ENCODE measurements around the gene FRMD4A.

The FRMD4A gene

DNA sequence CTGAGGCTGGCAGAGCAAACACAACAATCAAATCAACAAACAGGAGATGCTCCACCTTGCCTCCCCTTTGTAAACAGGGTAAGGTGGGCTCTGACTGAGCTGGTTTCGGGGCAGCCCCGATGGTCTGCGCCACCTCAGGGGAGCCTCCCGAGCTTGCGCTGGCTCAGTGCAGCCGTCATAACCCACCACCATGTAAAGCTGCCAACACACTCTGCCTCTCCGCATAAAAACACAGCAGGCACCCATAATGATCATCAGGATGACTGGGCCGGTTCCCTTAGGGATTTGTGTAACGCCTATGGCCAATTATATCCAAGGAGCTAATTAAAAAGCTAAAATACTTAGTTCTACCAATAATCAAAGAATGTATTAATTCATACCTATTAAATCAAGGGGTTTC lies 619.4 kb downstream of the FRMD4A start:
- no peak for DNase-seq

DNA sequence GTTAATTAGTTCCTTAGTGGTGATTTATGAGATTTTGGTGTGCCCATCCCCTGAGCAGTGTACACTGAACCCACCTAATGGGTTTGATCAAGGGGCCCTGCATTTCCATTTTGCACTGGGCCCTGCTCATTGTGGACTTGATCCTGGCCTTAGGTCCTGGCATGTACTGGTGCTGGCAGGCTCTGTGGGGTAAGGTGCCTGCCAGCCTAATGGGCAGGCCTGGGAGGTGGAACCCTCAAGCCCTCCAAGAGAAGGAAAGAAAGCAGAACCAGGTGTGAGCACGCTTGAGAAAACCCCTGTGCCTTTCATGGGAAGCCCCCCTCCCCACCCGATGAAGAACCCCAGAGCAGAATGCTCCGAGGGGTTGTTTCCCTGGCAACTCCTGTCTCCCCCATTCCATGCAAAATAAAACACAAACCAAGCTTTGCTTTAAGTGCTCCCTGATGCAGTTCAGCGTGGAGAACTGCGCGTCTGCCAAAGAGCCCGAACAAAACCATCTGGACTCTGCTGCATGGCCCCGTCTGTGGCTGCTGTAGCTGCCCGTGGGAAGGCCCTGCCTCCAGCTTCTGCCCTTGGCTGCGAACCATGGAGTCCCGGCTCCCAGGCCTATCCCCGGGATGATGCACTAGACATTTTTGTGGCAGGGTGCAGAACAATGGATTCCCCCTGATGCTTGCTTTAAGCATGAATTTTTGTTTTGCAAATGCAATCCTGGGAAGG lies 620.6 kb downstream of the FRMD4A start:
- DNase-seq: no peak

DNA sequence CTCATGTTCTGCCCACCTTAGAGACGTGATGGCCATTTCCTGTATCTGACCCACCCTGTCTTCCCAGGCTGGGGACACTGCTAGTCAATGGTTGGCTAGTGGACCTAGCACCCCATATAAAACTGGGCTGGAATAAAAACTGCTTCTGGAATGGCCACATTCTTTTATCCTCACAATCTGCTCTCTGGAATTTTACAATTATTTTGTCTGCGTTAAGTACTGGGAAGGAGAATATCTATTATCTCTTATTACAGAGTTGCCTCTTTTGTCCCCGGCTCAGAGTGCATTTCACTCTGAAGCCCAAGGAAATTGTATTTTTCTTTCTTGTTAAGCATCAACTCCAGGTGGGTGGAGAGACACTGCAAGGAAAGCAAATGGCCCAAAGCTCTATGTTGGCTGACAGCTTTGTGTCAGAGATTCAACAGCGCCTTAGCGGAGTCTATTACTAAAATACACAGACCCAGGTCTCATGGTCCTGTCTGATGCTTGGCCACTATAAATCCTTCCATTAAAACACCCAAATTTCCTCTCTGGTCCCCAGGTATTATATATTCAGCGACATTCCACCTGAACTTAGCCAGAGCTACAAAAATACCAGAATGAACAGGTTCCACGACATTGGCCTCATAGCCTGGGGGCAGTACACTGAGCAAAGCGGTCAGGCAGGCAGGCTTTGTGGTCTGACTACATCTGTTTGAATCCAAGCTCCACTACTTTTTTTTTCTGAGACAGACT lies 622.3 kb downstream of the FRMD4A start:
- DNase-seq: no peak

DNA sequence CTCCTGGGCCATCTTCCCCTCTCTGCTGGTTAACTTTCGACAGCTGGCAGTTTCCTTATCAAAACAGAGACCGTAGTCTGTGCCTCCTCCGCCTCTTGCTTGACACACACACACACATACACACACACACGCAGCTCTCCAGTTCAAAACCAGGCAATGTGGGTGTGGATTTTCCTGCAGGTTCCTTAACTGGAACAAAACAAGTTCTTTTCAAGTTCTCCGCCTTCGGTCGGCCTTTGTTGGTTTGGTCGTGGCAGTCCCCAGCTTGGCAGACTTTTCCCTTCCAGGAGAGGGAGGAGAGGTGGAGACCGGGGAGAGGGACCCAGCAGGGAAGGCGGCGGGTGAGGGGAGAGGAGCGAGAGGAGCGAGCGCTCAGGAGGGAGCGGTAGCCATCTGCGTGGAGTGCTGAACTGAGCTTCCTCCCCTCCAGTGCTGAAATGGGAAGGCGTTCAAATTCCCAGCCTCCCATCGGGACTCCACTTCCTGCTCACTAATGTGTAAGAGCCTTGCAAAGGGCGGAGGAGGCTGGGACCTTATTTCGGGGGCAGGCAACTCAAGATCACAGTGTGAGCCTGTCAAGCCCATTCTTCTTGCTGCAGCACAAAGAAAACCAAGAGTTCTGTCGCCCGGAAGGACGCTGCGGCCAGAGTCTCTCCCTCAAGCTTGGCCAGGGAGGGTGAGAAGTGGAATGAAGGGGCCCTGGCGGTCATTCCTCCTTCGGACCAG lies 623.4 kb downstream of the FRMD4A start:
- peak; percentile 94 for DNase-seq

DNA sequence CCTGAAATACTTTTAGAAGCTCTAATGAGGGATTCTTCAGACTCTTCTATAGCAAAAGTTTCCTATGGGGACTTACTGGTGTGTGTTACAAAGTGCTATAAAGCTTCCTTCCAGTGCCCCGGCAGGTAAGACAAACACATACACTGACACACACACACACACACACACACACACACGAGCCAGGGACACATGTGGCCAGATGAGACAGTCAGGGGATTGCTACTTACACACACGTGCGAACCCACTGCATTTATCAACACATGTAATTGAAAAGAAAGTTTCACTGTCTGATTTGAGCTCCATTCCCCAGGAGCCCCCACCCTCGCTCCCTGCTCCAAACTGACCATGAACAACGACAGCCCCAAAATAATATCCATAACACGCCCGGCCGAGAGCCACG lies 624.1 kb downstream of the FRMD4A start:
- no peak for DNase-seq

DNA sequence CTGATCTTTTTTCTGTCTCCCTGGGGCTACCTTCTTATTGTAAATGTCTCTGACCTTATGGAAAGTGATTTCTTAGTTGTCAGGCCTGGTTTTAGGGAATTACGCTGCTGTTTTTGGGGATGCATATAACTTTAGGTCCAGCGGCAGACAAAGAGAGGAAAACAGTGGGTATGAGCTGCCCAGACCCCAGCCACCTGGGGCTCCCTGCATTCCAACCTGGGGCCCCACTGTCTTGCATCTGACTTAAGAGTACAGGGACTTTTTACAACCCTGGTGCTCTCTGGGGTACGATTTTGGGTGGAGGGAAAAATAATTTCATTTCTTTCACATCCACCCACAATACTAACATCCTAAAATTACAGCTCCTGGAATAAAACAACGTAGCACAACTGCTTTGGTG lies 624.5 kb downstream of the FRMD4A start:
- DNase-seq: no peak

DNA sequence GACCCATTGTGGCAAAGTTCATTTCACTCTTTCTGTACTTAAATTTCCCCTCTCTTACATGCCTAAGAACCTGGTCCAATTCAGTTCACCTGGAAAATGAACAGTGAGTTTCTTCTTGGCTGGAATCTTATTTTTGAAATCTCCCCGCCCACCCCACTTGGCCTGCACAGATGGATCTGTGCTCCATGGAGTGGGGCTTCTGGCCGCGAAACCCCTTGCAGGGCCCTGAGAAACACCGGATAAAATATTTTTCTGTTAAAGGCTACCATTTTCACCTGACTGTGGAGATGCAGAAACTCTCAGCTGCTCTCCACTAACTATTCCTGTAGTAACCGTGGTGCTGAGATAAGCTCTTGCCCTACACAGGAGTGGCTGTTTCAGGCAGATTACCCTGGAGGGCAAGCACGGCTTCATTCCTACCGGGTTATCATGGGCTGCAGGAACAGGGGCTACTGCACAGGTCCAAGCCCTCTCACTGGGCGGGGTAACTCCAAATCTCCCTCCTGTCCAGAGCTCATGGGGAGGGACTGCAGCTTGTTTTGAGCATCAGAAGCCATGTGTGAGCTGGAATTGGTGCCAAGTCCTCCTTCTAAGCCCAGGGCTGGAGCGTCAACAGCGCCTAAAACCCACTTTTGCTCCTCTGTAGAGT lies 625.1 kb downstream of the FRMD4A start:
- DNase-seq: no peak

DNA sequence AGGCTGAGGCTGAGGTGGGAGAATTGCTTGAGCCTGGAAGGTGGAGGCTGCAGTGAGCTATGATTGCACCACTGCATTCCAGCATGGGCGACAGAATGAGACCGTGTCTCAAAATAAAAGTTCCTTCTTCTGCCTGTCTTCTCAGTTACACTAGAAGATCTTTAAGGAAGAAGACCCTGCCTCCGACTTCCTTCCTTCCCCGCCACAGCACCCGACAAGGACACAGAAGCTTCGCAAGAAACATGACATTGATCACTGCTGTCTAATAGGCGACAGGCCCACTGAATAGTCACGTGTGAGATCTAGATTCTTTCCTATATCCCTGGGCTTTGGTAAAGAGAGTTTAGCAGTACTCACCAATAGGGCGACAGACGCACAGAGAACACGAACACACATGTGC lies 625.8 kb downstream of the FRMD4A start:
- DNase-seq: no peak

DNA sequence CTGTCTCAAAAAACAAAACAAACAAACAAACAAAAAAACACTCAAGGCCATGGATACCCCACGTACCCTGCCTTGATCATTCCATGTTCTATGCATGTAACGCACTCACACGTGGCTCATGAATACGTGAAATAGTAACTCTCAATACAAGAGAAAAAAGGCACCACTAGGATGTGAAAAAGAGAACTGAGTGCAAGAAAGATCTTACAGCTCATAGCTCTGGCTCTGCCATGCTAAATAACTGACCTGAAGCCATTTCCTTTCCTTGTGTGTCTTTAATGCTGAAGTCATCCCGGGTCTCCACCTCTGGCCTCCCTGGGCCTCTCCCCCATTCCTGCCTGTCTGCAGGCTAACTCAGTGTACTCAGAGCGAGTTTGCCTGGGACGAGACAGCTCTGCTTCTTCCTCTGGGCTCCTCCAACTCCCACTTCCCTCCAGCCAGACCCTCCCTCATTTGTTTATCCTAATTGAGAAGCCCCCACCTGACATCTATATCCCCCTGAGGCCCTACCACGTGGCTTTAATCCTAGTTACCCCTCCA lies 626.7 kb downstream of the FRMD4A start:
- DNase-seq: no peak

DNA sequence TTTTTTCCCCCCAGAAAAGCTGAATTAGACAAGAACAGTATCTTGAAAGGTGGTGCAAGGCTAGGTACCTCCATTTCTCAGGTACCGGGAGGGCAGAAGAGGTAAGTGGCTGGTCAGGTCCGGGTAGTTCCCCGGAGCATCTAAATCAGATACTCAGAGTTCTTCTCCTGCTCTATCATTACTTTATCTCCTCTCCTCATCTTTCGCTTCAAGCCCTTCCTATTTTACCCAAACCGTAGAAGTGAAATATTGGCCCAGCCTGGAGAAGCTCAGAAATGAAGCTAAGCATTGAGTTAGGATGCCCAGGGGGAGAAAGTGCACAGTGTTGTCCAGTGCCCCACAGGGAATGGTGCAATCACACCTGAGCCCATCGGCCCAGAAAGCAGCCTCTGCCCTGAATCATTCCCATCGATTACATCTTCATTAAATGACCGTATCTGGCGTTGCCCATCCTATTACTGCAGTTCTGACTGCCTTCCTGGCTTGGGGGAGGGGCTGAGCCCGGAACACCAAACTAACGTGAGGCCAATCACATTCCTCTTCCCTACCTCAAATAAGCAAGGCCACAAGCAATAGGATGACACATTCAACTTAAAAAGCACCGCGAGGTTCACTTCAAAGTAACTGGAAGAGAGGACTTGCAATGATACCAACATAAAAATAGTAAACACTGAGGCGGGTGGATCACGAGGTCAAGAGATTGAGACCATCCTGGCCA lies 627.5 kb downstream of the FRMD4A start:
- DNase-seq: no peak

DNA sequence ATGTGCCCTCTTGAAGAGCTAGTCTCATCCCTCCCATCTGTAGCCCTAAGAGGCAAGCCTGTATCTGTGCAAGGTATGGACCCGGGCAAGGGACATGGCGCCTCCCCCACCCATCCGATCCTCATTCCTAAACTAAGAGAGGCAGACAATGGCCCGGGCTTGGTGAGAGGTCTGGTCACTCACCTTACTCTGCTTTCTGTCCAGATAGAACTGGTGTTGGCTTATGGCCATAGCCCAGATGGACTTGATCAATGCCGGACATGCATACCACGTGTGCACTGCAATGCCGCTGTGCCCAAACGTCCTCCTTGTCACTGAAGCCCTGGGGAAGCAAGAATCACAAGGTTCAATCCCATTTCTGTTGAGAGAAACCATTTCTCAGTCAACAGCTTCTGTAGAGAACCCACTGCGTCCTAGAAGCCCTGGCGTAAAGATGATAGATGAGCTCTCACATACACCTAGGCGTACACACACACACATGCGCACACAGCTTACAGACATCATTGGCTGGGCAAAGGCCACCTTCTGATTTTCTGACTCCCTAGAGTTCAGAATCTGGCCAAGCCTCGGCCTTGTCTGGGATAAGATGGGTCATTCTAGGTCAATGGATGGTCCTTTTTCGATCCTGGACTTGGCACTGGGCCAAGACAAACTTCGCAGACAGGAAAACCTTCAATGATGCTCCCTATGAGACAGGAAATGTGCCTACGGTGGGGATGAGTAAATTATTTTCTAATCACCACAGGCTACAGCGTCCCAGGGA lies 629.4 kb downstream of the FRMD4A start:
- no peak for DNase-seq

DNA sequence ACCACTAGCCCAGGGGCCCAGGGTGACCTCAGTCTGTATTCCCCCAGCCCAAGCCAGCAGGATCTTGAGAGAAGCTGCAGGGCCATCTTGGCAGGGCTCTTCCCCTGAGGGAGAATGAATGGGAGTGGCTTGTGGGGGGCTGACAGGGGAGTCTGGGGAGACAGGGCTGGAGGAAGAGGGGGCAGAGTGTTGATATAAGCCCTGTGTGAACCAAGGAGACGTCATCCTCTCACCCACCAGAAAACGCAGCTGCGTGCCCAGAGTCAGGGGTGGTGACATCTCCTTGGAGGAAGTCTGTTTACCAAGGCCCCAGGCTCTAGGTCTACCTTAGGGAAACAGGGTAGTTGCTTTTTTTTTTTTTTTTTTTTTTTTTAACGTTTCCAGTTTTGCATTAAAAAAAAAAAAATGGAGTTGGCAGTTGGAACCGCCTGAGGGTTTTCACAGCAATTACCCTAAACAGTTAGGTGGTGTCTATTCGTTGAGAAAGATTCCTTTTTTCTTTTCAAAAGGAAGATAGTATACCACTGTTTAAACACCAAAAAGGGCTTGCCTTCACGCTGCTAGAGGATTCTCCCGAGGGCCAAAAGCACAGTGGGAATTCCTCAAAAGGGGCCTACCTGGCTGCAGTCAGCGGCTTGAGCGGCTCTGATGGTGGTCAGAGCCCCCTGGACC lies 630.1 kb downstream of the FRMD4A start:
- no peak for DNase-seq

DNA sequence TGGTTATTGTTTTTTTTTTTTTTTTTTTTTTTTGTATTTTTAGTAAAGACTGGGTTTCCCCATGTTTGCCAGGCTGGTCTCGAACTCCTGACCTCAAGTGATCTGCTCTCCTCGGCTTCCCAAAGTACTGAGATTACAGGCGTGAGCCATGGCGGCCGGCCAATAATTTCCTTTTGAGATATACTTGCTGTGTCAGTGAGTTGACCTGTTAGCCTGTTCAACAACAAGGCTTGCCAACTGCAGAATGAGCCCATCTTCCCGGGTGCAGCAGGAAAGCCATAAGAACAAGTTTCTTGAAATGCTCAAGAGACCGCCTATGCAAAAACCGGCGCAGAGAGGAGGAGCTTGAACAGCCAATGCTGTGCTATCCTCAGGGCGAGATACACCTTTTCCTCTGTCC lies 631.5 kb downstream of the FRMD4A start:
- DNase-seq: no peak

DNA sequence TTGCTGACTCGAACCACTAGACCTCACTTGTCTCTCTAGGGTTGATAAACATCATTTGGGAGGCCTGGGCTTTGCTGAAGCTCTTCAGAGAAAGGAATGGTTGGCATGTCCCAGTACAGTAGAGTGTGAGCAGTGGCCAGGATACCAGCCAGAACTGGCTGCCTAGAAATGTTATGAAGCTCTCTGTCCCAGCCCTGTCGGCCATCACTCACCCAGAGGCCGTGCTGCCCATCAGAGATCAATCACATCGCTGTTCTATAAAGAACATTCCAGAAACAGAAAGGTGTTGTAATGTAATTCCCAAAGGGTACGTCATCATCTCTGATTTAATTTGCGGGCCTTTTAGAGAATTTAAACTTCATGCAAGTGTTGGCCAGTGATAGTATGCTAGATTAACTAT lies 632.5 kb downstream of the FRMD4A start:
- DNase-seq: no peak

DNA sequence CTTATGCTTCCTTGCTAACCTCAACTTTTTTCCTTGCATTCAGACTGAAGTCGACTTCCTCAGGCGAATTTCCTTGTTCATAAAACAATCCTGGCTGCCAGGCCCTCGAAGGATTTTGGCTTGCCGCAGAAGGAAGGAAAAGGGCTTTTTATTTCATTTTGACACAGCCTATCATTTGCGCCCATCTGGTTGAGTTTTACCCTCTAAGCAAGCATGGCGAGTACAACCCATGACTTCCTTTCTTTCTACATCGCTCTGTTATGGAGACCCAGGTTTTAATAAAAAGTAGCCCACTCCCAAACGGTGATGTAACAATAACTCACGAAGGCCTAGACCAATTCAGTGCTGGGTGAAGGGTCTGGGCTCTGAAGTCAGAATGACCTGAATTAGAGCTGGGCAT lies 634.7 kb downstream of the FRMD4A start:
- DNase-seq: no peak

DNA sequence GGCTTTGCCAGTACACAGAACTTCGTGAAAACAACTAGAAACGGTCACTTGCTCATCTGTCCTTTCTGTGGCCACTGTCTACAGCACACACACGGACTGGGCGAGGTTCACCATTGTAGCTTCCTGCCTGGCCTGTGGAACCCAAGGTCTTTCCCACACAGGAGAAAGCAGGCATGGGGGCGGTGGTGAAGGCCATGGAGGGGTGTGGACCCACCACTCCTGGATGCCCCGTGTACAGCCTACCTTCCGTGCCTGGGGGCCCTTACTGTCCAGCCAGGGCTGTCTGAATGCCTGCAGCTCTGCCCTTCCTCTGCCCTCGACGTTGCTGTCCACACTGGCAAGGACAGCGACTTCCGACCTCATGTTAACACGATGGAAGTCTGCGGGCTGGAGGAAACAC lies 635.1 kb downstream of the FRMD4A start:
- DNase-seq: no peak

DNA sequence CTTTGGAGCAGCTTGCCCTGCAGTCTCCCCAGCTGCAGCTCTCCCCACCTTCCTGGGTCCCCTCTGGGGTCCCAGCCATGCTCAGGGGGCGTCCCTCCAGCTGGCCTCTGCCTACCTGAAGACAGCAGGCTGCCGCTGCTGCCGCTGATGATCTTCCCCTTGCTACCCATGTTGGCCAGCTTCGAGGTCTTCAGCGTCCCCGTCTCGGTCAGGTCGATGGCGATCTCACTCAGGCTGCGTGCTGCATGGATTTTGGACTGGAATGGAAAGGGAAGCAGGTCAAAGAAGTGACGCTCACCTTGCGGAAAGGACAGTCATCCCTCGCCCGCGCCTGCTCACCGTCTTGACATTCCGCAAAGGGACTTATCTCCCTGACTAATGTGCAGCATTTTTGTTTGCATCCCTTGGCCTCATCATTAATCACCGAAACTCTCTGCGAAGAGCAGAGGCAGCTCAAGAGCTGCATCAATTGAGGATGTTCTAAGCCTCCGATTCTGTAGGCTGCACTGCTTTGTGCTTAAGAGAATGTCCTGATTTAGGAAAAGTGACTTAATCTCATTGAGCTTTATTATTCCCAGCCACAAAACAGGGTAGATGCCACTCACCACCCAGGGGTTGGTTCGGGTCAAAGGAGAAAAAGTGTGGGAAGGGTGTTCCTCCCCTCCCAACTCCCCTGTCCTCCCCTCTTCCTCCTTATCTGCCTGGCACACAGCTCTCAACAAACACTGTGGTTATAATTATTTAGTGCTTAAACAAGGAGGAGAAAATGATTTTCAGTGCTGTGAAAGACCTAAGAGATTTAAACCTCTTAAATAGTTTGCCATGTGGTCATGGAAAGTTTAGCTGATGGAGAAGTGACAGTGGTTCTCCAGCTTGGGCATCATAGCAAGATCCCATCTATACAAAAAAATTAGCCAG lies 636.7 kb downstream of the FRMD4A start:
- no peak for DNase-seq

DNA sequence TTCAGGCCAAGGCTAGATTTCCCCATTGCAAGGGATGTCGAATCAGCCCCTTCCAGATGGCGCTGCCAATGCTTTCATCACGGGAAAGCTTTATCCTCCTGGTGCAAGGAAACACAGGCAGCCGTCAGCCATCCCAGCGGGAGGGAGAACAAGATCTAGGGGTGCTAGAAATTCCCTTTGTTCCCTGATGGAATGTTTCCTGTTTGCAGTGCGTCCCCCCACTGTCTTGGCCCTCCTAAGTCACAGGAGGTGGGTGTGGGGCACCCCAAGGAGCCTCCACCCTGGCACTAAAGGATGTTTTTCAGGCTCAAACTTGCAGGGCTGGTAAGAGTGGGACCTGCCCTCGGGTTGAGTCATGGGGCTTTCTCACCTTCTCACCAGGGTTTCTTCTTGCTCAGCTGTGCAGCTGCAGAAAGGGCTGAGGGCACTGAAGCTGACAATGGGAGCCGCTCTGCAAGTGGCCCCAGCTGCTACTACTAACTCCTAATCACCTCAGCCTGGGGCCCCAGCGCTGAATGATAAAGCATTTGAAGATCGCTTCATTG lies 640.4 kb downstream of the FRMD4A start:
- DNase-seq: no peak

DNA sequence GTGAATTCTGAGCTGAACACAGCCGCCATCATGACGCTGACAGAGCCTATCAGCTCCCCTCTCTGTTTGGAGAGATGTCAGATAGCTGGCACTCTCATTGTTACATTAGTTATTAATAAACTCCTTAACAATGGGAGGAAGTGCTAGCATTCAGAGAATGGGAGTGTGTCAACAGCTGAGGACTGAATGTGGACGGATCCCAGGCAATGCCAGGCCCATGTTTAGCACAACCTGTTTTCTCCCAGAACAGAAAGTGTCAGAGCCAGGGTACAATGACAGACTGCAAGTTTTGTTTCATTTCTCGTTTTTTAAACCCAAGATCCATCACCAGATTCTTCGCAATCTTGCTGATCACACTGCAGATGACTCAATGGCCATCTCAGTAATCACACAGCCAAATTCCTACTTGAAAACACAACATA lies 644.4 kb downstream of the FRMD4A start:
- no peak for DNase-seq

DNA sequence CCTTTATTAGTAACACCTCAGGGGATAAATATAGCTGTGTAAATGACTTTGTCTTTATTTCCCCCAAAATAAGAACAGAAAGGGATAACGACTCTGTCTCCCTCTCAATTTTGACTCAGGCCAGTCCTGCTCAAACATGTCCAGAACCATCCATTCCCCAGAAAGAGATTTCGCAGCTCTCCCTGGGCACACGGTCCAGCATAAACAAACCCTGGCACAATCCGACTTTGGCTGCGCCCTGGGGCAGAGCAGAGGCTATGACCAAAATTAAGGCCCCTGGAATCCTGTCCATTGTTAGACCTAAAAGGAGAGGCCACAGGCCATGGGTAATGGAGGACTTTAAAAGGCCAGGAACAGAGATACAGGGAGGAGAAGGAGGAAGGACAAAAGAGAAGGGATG lies 644.8 kb downstream of the FRMD4A start:
- DNase-seq: no peak
